Limb (tissue), 2 donors: ENCODE data around the gene RPP14.
"Not testable (repeated sequence)": the region's sequence is repeated elsewhere in the genome, so short reads cannot be mapped to it uniquely, and the experiment has no call there.

ENCODE experiments used
- DNase-seq, 2 donors: peaks; one replicate each; pipeline ENCODE4 v3.0.0-alpha.2; 2016; ENCODE audit errors: extremely low spot score in 2 of 2

Gene RPP14

DNA sequence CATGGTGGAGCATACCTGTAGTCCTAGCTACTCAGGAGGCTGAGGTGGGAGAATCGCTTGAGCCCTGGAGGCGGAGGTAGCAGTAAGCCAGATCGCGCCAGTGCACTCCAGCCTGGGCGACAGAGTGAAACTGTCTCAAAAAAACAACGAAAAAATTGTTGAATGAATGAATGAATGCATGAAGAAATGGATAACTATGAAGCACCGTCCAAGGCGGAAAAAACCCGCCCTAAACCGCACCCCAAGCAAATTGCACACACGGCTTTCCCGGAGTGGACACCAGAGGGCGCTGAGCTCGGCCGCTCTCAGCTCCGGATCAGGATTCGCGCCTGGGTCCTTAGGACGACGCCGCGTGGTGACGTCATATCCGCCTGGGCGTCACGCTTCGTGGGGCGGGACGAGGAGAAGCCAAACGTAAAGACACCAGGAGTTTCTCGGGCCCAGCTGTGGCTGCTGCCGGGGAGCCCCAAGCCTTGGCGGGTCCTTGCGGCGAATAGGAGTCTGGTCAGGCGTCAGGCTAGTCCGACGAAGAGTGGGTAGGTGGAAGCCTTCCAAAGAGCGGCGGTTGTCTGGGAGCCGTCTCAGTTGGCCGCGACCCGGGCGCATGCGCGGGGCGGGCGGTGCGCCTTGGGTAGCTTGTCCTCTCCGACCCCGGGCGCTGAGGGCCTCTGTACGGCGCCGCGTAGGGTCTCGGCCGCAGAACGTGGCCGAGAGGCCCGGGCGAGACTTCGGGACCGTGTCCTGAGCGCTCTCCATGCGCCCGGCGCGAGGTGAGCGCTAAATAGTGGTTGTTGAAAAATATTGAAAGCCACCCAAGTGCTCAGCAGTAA lies at the start of gene RPP14, which contains the start of gene HTD2:
RPP14 (plus strand) TSS at position 364 of the 830 bp plus-strand sequence. CDS start 4,085 bp downstream, outside the sequence.
HTD2 (plus strand) TSS at position 639 of the 830 bp plus-strand sequence. CDS start 11,094 bp downstream, outside the sequence.
- DNase-seq, result peak; percentile 98 to 99

DNA sequence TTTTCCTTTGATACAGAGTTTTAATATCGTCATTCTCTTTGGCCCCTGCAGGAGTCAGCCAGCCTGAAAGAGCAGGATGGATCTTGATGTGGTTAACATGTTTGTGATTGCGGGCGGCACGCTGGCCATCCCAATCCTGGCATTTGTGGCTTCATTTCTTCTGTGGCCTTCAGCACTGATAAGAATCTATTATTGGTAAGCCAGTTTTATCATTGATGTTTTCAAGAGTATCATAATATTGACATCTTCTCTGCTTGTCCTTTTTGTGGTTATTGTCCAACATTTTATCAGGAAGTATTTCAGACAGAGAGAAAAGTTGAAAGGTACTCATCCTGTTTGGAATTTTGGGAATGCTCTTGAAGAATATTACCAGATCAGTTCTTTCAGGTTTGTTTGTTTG lies 49.5 kb upstream of the RPP14 start:
- no peak for DNase-seq

GRCh38 chr3:58258392-58259055 lies 47.5 kb upstream of the RPP14 start:
- DNase-seq, result no peak

DNA sequence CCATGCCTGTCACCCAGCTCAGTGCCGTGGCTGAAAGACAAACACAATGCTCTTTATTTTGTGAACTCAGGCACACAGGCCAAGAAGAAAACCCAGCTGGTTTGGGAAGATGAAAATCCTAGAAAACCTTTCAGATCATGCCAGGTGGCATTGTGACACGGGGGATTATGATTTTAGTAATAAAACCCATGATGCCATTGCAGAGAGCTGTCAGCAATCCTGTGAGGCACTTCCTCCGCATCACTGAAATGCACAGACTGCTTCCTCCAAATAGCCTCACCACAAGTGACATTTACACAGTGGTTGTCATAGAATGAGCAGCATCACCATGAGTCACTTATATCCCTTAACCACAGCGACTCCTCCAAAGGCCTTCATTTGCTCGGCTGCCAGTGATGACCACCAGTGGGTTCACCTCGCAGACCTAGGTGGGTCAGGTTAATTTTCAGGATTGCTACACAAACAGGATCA lies 45.7 kb upstream of the RPP14 start:
- no peak for DNase-seq

- no peak for DNase-seq
Measured at GRCh38 chr3:58260733-58261132, 45.3 kb upstream of the RPP14 start.

DNA sequence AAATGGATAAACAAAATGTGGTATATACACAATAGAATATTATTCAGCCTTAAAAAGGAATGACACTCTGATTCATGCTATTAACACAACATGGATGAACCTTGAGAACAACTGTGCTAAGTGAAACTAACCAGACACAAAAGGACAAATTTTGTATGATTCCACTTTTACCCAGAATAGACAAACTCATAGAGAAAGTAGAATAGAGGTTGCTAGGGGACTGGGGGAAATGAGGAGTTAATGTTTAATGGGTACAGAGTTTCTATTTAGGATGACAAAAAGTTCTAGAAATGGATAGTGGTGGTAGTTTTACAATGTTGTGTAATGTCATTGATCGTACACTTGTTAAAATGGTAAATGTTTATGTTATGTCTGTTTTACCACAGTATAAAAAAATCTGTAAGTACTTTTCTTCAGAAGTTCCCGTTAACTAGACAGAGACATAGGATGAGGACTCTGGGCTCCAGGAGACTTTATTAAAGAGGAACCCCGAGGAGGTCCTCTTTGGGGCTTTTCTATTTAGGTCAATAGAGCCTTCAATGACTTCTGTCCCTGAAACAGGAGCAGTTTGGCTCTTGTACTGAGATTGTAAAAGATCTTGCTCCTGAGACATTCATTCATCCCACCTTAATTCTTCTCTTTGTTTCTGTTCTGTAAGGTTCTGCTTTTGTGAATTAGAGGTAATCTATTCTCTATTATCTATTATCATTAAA lies 43.9 kb upstream of the RPP14 start:
- no peak for DNase-seq

DNA sequence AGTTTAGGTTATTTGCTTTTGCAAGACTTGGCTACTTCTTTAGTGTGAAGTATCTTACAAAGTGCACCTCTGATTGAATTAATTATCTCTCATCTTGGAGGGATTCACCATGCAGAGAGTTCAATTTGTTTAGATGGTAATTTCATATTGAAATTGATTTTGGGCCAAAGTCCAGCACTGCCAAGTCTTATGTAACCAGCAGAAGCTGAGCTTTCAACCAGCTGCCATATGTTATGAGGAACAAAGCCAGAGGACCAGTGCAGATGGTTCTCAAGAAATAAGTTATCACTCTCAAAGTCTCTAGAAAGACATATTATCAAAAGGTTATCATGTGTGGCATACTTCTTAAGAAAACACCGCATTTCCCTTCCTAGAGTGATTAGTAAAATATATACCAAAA lies 39.5 kb upstream of the RPP14 start:
- no peak for DNase-seq

GRCh38 chr3:58267543-58267942 lies 38.5 kb upstream of the RPP14 start:
- DNase-seq, result not testable (repeated sequence)

GRCh38 chr3:58269356-58269755 lies 36.7 kb upstream of the RPP14 start:
- no peak for DNase-seq

- no peak for DNase-seq
Measured at GRCh38 chr3:58270485-58270884, 35.6 kb upstream of the RPP14 start.

DNA sequence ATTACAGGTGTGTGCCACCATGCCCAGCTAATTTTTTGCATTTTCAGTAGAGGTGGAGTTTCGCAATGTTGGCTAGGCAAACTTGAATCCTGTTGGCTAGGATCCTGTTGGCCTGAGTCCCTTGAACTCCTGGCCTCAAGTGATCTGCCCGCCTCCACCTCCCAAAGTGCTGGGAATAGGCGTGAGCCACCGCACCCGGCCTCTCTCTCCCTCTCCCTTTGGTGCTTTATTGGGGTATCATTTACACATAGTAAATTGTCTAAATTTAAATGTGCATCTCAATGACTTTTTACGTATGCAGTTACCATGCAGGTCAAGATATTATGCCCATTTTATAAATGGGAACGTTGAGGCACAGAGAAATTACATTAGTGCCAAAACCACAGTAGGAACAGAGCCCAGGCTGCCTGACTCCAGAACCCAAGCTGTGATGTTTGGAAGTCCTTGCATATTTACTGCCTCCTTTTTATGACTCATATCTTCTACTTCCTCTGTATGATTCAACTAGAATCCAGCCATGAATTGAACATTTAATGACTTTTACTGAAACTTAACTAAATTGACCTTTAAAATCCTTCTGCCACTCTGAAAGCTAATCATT lies 34.0 kb upstream of the RPP14 start:
- no peak for DNase-seq

GRCh38 chr3:58272891-58273290 lies 33.2 kb upstream of the RPP14 start:
- DNase-seq, result no peak

DNA sequence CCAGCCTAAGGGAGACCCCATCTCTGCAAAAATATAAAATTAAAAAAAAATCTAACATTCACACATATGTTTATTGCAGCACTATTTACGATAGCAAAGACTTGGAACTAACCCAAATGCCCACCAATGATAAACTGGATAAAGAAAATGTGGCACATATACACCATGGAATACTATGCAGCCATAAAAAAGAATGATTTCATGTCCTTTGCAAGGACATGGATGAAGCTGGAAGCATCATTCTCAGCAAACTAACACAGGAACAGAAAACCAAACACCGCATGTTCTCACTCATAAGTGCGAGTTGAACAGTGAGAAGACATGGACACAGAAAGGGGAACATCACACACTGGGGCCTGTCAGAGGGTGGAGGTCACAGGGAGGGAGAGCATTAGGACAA lies 32.7 kb upstream of the RPP14 start:
- DNase-seq, result not testable (repeated sequence)

DNA sequence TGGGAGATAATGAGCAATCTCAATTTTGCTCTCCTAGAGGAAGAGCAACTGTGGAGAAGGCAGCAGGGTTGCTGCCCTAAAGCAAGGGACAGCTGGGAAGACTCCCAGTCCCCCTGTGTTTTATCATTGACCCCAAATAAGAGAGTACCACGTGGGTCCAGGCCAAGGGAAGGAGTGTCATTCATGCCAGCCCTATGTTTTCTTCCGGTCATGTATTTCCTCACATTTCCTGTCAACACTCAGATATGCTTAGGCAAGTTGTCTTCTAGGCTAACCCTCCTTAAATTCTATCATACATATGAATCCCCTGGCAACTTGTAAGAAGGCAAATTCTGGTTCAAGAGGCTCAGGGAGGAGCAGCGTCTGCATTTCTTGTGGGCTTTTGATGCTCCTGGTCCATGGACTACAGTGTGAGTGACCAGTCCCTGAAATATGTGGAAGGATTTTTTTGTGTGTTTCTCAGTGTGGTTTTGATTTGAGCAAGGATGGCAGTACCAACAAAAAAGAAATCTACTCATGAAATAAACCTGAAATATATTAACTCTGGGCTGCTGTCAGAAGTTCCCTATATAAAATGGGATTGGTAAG lies 31.9 kb upstream of the RPP14 start:
- no peak for DNase-seq

- DNase-seq, result no peak
Measured at GRCh38 chr3:58281069-58281468, 25.0 kb upstream of the RPP14 start.

- DNase-seq, result no peak
Measured at GRCh38 chr3:58285334-58285733, 20.7 kb upstream of the RPP14 start.

DNA sequence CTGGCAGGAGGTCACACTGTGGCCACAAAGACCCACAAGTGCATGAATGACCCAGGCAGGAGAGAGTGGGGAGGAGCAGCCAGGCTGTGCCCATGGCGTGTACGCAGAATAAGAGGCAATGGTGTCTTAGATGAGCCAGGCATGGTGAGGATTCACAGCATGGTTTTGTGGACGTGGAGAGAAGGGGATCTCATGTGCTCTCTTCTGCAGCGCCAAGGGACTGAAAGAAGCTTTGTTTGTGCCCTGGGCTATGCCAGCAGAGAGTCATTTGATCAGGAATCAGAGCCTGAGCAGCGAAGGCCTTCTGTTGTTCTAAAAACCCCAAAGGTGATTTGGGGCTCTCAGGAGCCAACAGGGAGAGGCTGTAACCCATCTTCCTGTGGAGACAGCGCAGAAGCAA lies 18.7 kb upstream of the RPP14 start:
- no peak for DNase-seq

GRCh38 chr3:58288011-58288728 lies 17.9 kb upstream of the RPP14 start:
- DNase-seq, result peak in 1 of 2 donors; percentile 39

DNA sequence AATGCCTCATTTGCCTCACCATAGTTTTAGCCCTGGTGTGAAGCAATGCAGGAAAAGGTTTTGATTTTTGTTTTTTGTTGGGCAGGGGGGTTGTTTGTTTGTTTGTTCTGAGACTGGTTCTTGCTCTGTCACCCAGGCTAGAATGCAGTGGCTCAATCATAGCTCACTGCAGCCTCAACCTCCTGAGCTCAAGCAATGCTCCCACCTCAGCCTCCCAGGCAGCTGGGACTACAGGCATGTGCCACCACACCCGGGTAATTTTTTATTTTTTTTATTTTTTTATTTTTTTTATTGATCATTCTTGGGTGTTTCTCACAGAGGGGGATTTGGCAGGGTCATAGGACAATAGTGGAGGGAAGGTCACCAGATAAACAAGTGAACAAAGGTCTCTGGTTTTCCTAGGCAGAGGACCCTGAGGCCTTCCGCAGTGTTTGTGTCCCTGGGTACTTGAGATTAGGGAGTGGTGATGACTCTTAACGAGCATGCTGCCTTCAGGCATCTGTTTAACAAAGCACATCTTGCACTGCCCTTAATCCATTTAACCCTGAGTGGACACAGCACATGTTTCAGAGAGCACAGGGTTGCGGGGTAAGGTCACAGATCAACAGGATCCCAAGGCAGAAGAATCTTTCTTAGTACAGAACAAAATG lies 17.0 kb upstream of the RPP14 start:
- not testable (repeated sequence) for DNase-seq

DNA sequence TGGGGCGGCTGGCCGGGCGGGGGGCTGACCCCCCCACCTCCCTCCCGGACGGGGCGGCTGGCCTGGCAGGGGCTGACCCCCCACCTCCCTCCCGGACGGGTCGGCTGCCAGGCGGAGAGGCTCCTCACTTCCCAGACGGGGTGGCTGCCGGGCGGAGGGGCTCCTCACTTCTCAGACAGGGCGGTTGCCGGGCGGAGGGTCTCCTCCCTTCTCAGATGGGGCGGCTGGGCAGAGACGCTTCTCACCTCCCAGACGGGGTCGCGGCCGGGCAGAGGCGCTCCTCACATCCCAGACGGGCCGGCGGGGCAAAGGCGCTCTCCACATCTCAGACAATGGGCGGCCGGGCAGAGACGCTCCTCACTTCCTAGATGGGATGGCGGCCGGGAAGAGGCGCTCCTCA lies 15.6 kb upstream of the RPP14 start:
- DNase-seq, result not testable (repeated sequence)
